Smooth muscle cell (in vitro differentiated cells): ENCODE data around the gene AFF3. TPM values are rescaled to one million over a fixed set of nuclear protein-coding genes. Genes with fewer than 3 reads are reported as not detected.

Source experiments
- DNase-seq: peaks from one replicate; lab custom pipeline; 2025; ENCODE audit not compliant: unreplicated experiment; lab: John Stamatoyannopoulos, UW
- H2AFZ ChIP-seq: fragments of 200-600 bp; sonication (generic); 2 replicates; pipeline ENCODE4 v1.6.0; 2016; ENCODE audit warnings: antibody characterized with exemption, low read depth, mild to moderate bottlenecking
- H3F3A ChIP-seq: fragments of 200-600 bp; sonication (generic); 2 replicates; pipeline ENCODE4 v1.6.0; 2017; ENCODE audit warnings: antibody characterized with exemption, low read depth
- H3K27ac ChIP-seq: fragments of 200-600 bp; sonication (generic); 2 replicates; pipeline ENCODE4 v1.5.1; 2016; ENCODE audit warnings: low read depth, mild to moderate bottlenecking
- H3K27me3 ChIP-seq: fragments of 200-600 bp; sonication (generic); 2 replicates; pipeline ENCODE4 v1.6.1; 2016; ENCODE audit warnings: low read depth, mild to moderate bottlenecking
- H3K36me3 ChIP-seq: fragments of 200-600 bp; sonication (generic); 2 replicates; pipeline ENCODE4 v1.5.1; 2016; ENCODE audit warnings: low read depth
- H3K4me1 ChIP-seq: fragments of 200-600 bp; sonication (generic); 2 replicates; pipeline ENCODE4 v1.5.1; 2016; ENCODE audit warnings: low read depth
- H3K4me2 ChIP-seq: fragments of 200-600 bp; sonication (generic); 2 replicates; pipeline ENCODE4 v1.6.0; 2016; ENCODE audit warnings: mild to moderate bottlenecking
- H3K4me3 ChIP-seq: fragments of 200-600 bp; sonication (generic); 2 replicates; pipeline ENCODE4 v1.5.1; 2016; ENCODE audit warnings: mild to moderate bottlenecking
- H3K79me2 ChIP-seq: fragments of 200-600 bp; sonication (generic); 2 replicates; pipeline ENCODE4 v1.6.0; 2016; ENCODE audit warnings: low read depth, mild to moderate bottlenecking
- H3K9ac ChIP-seq: fragments of 200-600 bp; sonication (generic); 2 replicates; pipeline ENCODE4 v1.6.0; 2016; ENCODE audit warnings: low read depth
- H3K9me3 ChIP-seq: fragments of 200-600 bp; sonication (generic); replicated peaks from 2 replicates; pipeline ENCODE4 v1.5.1; 2016; ENCODE audit warnings: low read depth
- H4K20me1 ChIP-seq: fragments of 200-600 bp; sonication (generic); 2 replicates; pipeline ENCODE4 v1.6.0; 2016; ENCODE audit warnings: low read depth
- WGBS: methylation state at CpG from one replicate; pipeline ENCODE4 v1.1.7; 2016; ENCODE audit warnings: low lambda C conversion rate; 5-methylcytosine and 5-hydroxymethylcytosine counted together
- polyA plus RNA-seq: library from polyadenylated mRNA; unstranded; fragments of >200 nt; fragmentation: Nextera tagmentation; extraction: Ambion mirVana; gene quantifications from 2 replicates; pipeline ENCODE4 v1.2.1, GENCODE V29; 2016
- total RNA-seq: library from RNA; depleted of rRNA; stranded (reverse); fragments of >200 nt; gene quantifications from 2 replicates; pipeline ENCODE4 v1.2.3, GENCODE V29; 2014
- TF ChIP-seq, protein P1 (sequence below): fragments of 200-600 bp; sonication (generic); IDR thresholded peaks from 2 replicates; pipeline ENCODE4 v1.5.1; 2017; ENCODE audit warnings: borderline replicate concordance, mild to moderate bottlenecking, antibody characterized with exemption; ENCODE audit not compliant: insufficient read depth, poor library complexity, severe bottlenecking

The AFF3 gene
- total and polyA plus RNA-seq, 2 experiments from 2014 or later, result 0.27 to 0.39 TPM

GRCh38 chr2:99637159-99637697, 505.2 kb downstream of the AFF3 start:
- Histone ChIP-seq H3K9me3 (no peaks in the 10 kb centered on the region), H3K4me2 (no peak overlapping the region), H4K20me1 (no peaks in the 10 kb centered on the region), H3F3A (no peaks in the 10 kb centered on the region), H3K4me3 (no peak overlapping the region), H3K79me2 (no peaks in the 10 kb centered on the region), H3K9ac (no peak overlapping the region), H2AFZ (no peak overlapping the region), H3K4me1 (no peaks in the 10 kb centered on the region), H3K36me3 (no peaks in the 10 kb centered on the region), H3K27me3 (no peaks in the 10 kb centered on the region), H3K27ac (no peak overlapping the region)
- TF ChIP-seq, protein P1, sequence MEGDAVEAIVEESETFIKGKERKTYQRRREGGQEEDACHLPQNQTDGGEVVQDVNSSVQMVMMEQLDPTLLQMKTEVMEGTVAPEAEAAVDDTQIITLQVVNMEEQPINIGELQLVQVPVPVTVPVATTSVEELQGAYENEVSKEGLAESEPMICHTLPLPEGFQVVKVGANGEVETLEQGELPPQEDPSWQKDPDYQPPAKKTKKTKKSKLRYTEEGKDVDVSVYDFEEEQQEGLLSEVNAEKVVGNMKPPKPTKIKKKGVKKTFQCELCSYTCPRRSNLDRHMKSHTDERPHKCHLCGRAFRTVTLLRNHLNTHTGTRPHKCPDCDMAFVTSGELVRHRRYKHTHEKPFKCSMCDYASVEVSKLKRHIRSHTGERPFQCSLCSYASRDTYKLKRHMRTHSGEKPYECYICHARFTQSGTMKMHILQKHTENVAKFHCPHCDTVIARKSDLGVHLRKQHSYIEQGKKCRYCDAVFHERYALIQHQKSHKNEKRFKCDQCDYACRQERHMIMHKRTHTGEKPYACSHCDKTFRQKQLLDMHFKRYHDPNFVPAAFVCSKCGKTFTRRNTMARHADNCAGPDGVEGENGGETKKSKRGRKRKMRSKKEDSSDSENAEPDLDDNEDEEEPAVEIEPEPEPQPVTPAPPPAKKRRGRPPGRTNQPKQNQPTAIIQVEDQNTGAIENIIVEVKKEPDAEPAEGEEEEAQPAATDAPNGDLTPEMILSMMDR, result no peak
- DNase-seq, result no peak
- 91% methylated on average over 7 of the region's 7 CpGs for WGBS

- Histone ChIP-seq H3K9me3 (no peaks in the 10 kb centered on the region), H3K27ac (no peak overlapping the region), H3K36me3 (no peaks in the 10 kb centered on the region), H3K4me1 (no peaks in the 10 kb centered on the region), H3K4me3 (no peak overlapping the region), H4K20me1 (no peaks in the 10 kb centered on the region), H3K27me3 (no peaks in the 10 kb centered on the region), H3K9ac (no peak overlapping the region), H2AFZ (no peak overlapping the region), H3F3A (no peaks in the 10 kb centered on the region), H3K79me2 (no peaks in the 10 kb centered on the region), H3K4me2 (no peak overlapping the region)
- DNase-seq, result no peak
- WGBS, result 90% methylated on average over 19 of the region's 19 CpGs
- TF ChIP-seq, protein P1, result no peak
Observed at GRCh38 chr2:99636144-99637034, 506.0 kb downstream of the AFF3 start.

DNA sequence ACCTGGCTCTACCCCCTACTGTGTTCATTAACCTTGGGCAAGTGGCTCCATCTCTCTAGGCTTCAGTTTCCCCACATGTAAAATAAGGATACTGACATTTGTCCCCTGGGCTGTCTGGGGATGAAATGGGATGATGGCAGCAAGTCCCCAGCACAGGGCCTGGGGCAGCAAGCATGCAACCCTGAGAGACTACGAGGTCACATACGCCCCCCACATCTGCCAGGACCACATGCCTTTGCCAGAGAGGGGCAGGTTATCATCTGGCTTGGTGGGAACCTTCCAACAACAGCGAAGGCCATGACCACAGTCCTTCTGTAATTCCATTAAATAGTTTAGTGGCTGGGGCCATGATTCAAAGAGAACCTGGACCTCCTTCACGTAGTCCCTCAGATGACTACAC, 506.7 kb downstream of the AFF3 start:
- H3K27me3 ChIP-seq, result no peaks in the 10 kb centered on the region
- no peaks in the 10 kb centered on the region for H3F3A ChIP-seq
- H3K9me3 ChIP-seq, result no peaks in the 10 kb centered on the region
- no peak for DNase-seq
- H3K4me3 ChIP-seq, result no peak overlapping the region
- no peaks in the 10 kb centered on the region for H4K20me1 ChIP-seq
- no peaks in the 10 kb centered on the region for H3K4me1 ChIP-seq
- H3K27ac ChIP-seq, result no peak overlapping the region
- H3K4me2 ChIP-seq, result no peak overlapping the region
- no peak overlapping the region for H3K9ac ChIP-seq
- H3K36me3 ChIP-seq, result no peaks in the 10 kb centered on the region
- WGBS, result 100% methylated on average over 4 of the region's 4 CpGs
- TF ChIP-seq, protein P1, result no peak
- no peak overlapping the region for H2AFZ ChIP-seq
- no peaks in the 10 kb centered on the region for H3K79me2 ChIP-seq
